ENCODE measurements around the gene ZNF836.
"Not testable (repeated sequence)": the region's sequence is repeated elsewhere in the genome, so short reads cannot be mapped to it uniquely, and the experiment has no call there.

ZNF836 gene

GRCh38 chr19:52171321-52172169 is at the start of gene ZNF836:
TSS of gene ZNF836 (minus strand) at chr19:52171621. CDS start at chr19:52168072, 3,549 bp downstream.
- peak; percentile 58 for DNase-seq

- no peak for DNase-seq
Measured at GRCh38 chr19:52221031-52221430, 49.6 kb upstream of the ZNF836 start.

- DNase-seq, result no peak
Measured at GRCh38 chr19:52219611-52220010, 48.2 kb upstream of the ZNF836 start.

- no peak for DNase-seq
Measured at GRCh38 chr19:52217576-52217975, 46.2 kb upstream of the ZNF836 start.

GRCh38 chr19:52216401-52216800 is 45.0 kb upstream of the ZNF836 start:
- DNase-seq, result no peak

GRCh38 chr19:52214241-52214640 is 42.8 kb upstream of the ZNF836 start:
- DNase-seq, result no peak

- DNase-seq, result no peak
Measured at GRCh38 chr19:52212572-52213255, 41.3 kb upstream of the ZNF836 start.

GRCh38 chr19:52211926-52212571 is 40.6 kb upstream of the ZNF836 start:
- DNase-seq, result no peak

GRCh38 chr19:52211203-52211602 is 39.8 kb upstream of the ZNF836 start:
- no peak for DNase-seq

GRCh38 chr19:52206481-52206880 is 35.1 kb upstream of the ZNF836 start:
- no peak for DNase-seq

GRCh38 chr19:52200755-52201391 is 29.5 kb upstream of the ZNF836 start:
- DNase-seq, result not testable (repeated sequence)

- no peak for DNase-seq
Measured at GRCh38 chr19:52200044-52200443, 28.6 kb upstream of the ZNF836 start.

- no peak for DNase-seq
Measured at GRCh38 chr19:52198678-52199077, 27.3 kb upstream of the ZNF836 start.

- DNase-seq, result no peak
Measured at GRCh38 chr19:52197964-52198363, 26.5 kb upstream of the ZNF836 start.

GRCh38 chr19:52196256-52196967 is 25.0 kb upstream of the ZNF836 start:
- DNase-seq, result no peak

- no peak for DNase-seq
Measured at GRCh38 chr19:52191951-52192350, 20.5 kb upstream of the ZNF836 start.

- no peak for DNase-seq
Measured at GRCh38 chr19:52191389-52191788, 20.0 kb upstream of the ZNF836 start.

- DNase-seq, result peak; percentile 53
Measured at GRCh38 chr19:52190487-52191293, 19.3 kb upstream of the ZNF836 start.

GRCh38 chr19:52189735-52190486 is 18.5 kb upstream of the ZNF836 start, which contains the start of gene PPP2R1A:
TSS of gene PPP2R1A (plus strand) at chr19:52190052. CDS start at chr19:52190097, 45 bp downstream.
- peak; percentile 100 for DNase-seq
